ENCODE data around the gene DACT2.
A peak's percentile ranks its signal among the peaks of the same experiment; 100 is the strongest.
"Not testable (repeated sequence)": the region's sequence is repeated elsewhere in the genome, so short reads cannot be mapped to it uniquely, and the experiment has no call there.

The DACT2 gene

DNA sequence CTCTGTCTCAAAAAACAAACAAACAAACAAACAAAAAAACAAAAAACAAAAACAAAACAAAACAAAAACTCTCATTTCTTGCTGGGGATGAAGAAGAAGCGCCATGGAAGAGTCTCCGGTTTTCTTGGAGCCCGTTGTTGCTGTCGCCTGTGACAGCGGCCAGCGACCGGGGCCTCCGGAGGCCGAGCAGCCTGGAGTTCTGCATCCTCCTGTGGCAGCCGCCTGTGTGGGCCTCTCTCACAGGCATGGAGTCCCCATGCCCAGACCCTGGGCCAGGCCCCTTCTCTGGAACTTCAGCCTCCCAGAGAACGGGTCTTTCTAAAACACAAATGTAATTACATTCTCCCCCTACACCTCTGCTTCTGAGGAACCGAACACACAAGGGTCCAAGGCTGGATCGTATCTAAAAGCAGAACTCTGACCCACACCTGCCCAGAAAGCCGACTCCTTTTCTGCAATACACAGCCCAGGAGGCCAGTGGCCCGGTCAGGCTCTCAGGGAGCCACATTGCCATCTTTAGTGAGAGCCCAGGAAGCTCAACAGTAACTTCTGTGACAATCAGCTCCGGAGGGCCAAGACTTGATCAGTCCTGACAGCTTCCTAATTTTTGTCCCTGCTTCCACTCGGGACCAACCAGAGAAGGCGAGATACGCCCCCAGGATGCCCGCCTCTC, 18.5 kb downstream of the DACT2 start:
- no peak for DNase-seq

DNA sequence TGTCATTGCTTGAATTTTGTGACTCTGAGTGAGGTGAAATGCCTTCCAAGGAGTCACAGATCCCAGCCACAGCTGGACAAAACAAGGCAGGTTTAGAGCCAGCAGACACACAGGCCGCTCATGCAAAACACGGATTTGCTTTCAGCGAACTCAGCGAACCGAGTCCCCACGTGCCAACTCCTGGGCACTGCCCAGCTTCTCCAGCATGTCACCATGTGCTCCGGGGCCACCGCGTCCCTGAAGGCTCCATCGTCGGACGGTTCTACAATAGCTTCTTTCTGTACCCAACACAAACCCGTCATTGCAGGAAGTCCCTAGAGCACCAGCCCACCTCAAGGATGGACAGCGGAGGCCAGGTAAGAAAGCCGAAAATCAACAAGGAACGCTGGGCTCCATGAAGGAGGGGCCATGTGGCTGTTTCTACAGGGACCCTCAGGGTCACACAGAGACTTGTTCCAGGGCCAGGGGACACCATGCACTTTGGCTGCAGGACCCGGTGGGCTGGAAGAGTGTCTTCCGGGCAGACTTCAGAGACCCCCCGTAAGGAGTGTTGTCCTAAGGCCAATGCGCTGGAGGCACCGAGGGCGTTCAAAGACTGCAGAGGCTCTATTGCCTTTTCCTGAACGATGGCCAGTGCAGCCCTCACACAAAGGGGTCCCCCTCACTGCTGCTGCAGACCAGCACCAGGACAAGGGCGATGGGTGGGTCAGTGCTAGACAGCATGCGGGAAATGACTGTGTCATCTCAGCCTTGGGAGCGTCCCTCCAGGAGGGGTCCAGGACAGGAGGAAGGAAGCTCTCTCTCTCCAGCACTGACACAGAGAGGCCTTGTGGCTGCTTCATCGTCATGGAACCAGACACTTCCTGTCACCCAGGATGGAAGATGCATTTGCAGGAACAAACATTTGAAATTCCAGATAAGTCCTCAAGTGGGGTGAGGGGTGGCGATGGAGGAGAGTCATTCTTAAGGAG, 19.8 kb downstream of the DACT2 start:
- DNase-seq = peak; percentile 37

DNA sequence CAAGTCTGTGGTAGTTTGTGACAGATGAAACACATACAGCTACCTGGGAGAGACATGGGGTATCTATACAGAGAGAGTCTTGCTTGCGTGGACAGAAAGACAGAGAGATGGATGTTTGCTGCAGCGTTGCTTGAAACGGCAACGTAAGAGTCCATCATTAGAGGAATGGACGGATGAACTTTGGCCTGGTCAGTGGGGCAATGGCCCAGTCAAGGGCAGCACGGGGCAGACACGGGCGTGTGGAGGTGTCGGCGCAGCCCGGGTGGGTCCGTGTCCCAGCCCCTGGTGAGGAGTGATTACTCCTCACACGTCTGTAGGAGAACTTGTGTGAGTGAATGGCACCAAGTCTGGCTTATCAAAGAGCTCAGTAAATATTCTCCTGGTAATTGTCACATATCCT, 21.9 kb downstream of the DACT2 start:
- no peak for DNase-seq

DNA sequence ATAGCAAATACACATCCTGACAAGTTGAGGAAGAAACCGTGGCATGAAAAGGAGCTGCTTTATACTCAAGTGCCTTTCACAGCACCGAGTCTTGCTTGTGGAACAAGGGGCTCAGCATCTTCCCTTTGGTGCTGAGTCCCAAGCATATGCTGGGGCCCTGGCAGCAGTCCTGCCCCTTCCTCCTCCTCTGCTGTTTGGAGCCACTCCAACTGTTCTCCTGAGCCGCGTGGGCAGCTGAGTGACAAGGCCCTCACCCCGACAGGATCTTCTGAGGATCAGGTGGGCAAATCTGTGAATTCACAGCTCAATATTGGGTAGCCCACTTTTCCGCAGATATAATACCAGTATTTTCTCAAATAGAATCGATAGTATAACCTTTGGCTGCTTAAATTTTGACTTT, 24.7 kb downstream of the DACT2 start:
- DNase-seq = no peak

DNA sequence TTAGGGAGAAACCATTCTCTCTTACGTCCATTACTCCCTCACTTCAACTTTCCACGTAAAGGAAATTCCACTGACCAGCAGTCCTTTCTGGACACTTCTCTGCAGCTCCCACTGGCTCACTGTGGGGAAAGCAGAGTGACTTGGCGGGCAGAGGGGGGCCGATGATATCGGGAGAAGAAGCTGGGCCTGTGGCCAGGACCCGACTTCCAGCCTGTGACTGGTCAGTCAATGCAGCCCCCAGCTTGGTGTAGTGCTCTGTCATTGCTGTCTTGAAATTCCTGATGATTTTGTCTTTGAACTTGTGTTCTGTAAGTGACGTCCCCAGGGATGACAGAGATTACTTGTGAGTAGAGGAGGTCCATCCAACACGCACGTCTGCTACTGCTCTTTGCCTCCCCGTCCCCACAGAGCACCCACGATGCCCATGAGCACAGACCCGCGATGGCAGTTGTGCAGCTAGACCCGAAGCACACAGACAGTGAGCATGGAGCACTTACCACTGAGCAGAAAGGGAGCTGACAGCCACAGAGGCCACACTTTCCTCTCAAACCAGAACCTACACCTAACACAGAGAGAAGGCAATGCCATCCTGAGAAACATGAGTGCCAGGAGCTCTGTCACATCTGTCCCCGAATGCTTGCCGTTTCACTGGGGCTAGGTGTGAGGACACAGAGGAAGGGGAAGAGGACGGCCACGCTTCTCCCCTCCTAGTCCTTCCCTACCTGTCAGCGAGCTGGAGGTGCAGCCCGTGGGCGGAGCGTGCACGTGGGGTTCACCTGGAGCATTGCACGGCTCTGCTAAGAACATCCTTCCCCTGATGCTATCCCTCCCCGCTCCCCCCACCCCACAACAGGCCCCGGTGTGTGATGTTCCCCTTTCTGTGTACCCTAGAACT, 25.7 kb downstream of the DACT2 start:
- DNase-seq = no peak

DNA sequence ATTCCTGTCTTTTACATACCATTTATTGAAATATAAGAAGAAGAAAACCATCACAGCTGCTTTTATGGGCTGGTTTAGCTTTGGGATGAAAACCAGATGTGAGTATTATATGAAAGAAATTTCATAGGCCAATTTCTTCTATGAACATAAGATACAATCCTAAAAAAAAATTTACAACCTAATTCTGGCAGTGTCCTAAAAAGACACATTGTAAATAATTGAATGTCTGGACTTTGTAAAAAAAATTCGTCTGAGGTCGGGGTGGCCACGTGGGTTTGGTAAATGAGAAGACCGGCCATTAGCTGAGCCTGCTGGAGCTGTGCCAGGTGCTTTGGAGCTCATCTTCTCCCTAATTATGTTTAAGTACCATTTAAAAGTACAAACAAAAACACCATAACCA, 26.8 kb downstream of the DACT2 start:
- peak; percentile 85 for DNase-seq

DNA sequence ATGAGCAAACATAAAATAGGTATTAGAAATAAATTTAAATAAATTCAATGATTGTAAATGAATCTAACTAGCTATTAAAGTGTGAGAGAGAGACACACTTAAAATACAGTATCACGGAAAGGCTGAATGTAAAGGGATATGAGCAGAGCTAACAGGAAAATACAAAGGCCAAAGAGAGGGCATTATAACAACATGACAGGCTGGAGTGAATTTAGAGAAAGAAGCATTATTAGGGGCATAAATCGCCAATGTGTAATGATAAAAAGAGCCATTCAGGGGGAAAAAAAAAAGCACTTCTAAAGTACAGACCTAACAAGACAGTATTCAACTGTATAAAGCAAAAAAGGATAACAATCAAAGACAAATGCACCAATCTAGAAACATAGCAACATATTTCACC, 28.1 kb downstream of the DACT2 start:
- DNase-seq = no peak

DNA sequence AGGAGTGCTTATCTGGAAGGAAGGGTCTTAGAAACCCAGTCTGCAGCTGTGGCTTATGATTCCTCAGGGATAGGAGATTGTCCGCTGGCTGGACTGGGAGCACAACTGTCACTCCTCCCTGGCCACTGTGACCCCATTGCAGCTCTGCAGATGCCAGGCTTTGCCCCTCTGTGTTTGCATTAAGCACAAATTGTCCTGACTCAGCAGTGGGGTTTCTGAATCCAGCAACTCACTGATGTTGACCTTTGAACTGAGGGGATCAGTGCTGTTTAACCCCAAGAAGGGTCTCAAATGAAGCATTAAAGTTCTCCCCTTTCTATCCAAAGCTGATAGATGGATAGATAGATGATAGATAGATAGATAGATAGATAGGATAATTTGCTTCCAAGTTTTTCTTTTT, 29.5 kb downstream of the DACT2 start:
- no peak for DNase-seq

DNA sequence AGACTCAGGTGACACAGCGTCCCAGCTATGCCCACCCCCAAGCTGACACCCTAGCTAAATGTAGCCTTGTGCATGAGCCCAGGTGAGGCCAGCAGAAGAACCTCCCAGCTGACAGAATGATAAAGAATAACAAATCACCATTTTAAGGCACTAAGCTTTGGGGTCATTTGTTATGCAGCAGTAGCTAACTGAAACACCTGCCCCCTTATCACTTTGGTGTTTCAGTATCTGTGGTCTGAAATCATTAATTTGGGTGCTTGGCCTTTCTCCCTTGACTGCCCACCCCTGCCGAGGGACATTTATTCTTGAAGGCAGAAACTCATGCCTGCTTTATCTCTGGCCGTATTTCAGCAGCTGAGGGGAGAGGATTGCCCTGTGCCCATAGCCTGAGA, 30.0 kb downstream of the DACT2 start:
- DNase-seq = no peak

DNA sequence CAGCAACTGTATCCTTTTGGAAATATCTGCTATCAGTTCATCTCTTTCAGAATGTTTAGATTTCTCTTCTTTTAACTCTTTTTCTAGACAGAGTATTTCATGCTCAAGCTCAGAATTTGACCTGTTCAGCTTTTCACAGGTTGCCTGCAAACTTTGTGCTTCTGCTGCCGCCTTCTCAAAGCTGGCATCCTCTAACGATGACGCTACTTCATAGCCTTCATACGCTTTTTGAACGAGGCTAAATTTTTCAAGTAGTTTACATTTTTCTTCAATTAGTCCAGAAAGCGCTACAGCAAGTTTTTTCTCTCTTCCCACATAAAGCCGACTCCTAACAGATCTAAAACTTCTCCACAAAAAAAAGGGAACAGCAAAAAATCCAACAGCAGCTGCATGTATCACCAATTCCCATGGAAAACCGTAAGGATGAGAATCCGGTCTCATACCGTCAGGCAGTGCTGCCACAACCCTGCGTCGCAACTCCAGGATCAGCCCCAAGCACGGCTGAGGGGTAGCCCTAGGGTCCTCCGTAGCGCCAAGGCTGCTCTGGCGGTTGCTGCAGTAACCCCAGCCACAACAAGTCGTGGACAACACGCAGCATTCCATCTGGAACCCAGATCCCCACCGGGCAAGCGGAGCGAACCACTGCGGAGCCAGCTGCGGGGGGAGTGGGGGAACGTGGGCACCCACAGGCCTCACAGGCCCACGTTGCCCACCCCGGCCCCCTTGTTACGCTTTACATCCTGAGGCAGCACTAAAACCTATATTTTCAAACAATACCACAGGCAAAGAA, 30.6 kb downstream of the DACT2 start:
- DNase-seq = no peak

DNA sequence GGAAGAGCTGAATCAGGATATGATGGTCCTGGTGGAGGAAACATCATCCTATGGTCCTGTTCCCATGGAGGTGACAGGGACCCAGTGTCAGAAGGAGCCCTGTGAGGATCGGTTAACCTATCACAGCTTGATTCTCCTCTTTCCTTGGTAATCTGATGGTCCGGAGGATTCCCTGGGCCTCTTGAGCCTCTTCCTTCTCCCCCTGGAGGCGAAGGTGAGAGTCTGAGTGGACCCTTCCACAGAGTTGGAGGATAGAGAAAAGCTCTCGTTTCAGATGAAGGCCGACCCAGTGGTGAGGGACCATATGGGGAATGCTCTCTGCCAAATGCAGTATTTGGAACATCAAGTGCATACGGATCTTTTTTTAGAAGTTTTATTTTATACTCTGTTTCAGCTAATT, 32.1 kb downstream of the DACT2 start:
- not testable (repeated sequence) for DNase-seq

DNA sequence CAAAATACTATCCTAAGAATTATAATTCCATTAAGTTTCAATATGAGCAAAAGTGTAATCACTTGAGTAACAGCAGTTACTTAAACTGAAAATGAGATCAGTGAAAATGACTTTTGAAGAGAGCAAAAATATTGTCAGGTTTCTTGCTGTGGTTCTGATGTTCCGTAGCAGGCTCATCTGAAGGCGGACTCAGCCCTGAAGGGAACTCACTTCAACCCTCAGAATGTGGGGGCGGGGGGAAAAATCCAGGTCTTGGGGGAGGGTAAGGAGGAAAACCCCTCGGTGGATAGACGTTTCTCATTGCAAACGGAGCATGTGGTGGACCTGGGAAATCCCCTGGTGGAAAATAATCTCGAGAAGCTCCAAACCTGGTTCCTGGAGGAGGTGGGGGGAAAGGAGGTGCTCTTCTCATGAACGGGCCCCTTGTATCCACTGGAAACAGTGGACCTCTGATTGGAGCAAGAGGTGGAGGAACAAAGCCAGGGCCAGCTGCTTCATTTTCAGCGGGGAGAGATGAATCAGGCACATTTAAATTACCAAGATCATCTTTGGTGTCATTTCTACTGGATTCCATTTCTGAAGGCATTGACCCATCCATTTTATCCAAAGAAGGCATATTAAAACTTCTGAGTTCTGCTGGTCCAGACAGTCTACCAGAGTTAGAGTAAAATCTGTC, 32.7 kb downstream of the DACT2 start:
- not testable (repeated sequence) for DNase-seq

DNA sequence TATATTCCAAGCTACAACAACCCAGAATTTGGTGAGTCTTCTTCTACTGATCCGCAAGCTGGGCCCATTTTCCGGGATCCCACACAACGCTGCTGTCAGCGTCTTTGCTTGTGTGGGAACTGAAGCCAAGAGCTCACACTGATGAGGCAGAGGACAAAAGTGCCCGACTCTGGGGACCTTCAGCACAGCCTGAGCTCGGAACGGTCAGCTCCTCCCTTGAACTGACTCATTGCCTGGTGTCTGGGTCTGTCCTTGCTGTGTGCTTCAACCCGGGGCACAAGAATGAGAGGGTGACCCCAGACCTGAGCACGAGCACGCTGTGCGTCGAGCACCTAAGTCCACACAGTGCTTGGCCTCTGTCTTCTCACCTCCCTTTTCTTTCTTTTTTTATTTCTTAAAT, 33.5 kb downstream of the DACT2 start:
- DNase-seq = no peak

DNA sequence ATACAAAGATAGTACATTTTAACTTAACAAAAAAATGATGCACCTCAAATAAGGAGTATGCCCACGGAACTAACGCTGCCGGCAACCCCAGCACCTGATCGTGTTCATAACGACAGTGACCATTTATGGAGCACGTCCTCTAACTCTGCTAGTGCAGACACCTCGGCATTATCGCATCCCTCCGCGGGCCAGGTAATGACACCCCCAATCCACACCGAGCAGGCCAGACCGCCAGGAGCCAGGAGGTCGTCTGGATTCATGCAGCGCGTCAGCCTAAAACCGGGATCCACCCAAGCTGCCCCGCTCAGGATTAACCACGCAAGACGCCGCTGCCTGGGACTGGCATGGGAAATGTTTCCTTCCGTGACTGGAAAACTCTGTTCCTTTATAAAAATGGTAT, 34.1 kb downstream of the DACT2 start:
- DNase-seq = no peak

DNA sequence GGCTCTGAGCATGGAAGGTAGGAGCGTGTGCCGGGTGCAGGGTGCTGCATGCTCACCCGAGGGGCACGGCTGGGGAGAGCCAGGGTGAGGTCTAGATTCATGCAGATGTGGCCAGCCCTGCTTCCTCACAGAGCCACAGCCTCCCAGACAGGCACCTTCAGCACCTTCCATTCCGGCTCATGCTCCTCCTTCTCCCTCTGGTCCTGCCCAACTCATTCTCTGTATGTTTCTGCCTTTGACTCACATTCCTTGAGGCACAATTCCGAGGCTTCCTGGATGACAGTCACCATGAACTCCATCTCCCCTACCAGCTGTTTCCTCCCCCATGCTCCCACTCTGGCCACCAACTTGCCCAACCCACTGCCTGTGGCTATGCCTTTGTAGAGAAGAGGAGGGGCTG, 35.4 kb downstream of the DACT2 start:
- DNase-seq = no peak

DNA sequence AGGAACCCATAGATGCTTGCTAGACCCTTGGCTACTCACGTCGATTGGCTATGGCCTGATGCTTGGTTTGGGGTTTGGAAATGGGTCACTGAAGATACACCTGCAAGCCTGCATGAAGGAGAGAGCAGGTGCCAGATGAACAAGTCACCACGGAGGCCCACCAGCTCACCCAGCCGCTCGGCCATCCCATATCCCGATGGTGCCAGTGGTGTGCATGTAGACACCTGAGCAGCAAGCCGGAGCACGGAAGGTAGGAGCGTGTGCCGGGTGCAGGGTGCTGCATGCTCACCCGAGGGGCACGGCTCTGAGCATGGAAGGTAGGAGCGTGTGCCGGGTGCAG, 35.9 kb downstream of the DACT2 start:
- DNase-seq = no peak

DNA sequence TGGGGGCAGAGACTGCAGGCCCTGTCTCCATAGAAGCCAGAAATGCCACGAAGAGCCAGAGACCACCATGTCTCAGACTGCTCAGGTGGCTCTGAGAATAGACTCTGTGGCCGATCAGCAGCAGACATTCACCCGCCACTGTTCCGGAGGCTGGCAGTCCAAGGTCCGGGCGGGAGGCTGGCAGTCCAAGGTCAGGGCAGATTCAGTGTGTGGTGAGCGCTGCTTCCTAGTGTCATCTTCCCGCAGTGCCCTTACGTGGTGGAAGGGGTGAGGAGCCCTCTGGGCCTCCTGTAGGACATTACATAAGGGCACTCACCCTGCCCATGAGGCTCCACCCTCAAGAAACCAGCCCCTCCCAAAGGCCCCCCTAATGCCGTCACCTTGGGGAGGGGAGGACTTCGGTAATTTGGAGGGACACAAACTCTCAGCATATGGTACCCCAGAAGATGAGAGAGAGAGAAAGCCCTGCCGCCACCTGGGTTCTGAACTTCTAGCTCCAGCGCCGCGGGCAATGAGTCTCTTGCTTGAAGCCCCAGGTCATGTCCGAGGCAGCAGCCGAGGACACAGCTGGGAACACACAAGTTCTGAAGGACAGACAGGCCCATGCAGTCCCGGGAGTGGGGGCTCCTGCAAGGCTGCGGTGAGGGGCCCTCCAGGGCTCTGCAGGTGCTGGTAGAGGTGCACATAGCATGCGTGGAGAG, 36.4 kb downstream of the DACT2 start:
- DNase-seq = no peak

DNA sequence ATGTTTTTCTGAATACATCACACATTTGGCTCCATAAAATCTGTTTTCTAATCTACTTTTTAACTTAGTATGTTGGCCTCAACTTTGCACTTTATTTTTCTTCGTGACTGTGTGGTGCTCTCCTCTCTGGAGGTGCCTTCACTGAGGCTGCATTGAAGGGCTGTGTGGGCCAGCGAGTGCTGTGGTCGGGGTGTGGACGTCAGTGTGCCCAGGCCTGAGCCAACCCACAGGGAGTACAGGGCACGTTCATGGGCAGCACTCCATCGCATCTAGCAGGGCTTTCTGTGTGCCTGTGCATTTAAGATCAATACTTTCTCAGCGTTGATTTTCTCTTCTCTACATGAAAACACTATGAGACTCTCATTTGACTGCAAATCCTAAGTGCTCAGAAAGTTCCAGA, 37.8 kb downstream of the DACT2 start:
- DNase-seq = no peak

DNA sequence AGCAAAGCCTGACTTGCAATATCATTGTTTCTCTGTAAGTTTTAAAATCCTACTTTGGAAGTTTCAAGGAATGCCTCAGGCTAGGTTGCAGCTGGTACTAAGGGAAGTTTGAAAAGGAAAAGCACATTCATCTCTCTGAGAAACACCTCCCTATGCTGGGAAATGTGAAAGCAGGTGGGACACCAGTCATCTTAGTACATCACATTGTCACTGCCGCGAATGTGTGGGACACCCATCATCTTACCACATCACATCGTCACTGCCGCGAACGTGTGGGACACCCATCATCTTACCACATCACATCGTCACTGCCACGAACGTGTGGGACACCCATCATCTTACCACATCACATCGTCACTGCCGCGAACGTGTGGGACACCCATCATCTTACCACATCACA, 38.3 kb downstream of the DACT2 start:
- not testable (repeated sequence) for DNase-seq

DNA sequence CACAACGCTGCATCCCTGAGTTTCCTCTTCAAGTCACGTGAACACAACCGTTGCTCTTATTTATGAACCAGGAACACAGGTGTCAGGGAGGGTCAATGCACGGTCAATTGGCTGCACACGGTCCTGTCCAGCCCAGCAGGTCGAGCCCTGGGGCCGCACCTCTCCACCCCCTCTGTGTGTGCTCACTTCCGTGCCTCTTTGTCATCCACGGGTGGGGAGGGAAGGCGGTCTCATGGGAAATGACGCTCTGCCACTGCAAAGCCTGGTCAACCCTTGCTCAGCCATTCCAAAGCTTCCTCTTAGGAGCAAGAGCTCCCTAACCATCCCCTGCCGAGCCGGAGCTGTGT, 38.7 kb downstream of the DACT2 start:
- DNase-seq = no peak

Measured in NCI-H2029 (cell line).